AG09309 (cell line): ENCODE data around the gene DDAH1.

ENCODE experiments used
- DNase-seq: peaks from one replicate; pipeline ENCODE4 v3.0.0-alpha.2; 2010; ENCODE audit warnings: low read depth
- H3K4me3 ChIP-seq: 2 replicates; pipeline ENCODE4 v1.5.1; 2011; ENCODE audit warnings: mild to moderate bottlenecking, low read depth, low read length, moderate library complexity; ENCODE audit not compliant: control insufficient read depth
- TF ChIP-seq, protein P1 (sequence below): IDR thresholded peaks from 2 replicates; pipeline ENCODE4 v1.5.1; 2011; ENCODE audit warnings: mild to moderate bottlenecking, low read depth, low read length, inconsistent platforms; ENCODE audit not compliant: insufficient read depth, control insufficient read depth; ENCODE audit errors: missing control alignments

The DDAH1 gene

DNA sequence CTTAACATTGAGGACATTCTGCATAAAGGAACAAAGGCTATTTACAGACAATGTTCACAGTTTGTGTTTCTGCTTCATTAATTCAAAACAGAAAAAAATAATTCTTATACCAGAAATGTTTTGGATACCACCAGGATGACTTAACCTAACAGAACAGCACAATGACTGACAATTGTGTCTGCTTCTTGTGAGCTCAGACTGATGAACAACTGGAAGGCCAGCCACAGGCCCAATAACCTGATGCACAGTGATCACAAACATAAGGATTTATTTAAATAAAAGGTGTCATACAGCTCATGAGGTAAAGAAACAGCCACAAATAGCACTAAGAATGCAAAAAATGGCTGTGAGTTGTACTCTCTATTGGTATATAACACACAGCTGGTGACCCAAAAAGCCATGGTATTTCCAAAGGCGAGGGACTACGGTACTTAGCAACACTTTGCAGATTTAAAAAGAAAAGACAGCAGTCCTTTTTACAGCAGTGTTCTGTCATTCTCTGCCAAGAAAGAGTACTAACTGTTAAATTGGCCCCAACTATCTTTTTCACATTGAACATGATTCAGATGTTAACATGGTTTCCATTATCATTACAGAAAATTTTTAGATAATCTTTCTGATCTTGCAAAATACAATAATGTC lies 32.1 kb upstream of the DDAH1 start:
- no peak for DNase-seq
- TF ChIP-seq, protein P1, sequence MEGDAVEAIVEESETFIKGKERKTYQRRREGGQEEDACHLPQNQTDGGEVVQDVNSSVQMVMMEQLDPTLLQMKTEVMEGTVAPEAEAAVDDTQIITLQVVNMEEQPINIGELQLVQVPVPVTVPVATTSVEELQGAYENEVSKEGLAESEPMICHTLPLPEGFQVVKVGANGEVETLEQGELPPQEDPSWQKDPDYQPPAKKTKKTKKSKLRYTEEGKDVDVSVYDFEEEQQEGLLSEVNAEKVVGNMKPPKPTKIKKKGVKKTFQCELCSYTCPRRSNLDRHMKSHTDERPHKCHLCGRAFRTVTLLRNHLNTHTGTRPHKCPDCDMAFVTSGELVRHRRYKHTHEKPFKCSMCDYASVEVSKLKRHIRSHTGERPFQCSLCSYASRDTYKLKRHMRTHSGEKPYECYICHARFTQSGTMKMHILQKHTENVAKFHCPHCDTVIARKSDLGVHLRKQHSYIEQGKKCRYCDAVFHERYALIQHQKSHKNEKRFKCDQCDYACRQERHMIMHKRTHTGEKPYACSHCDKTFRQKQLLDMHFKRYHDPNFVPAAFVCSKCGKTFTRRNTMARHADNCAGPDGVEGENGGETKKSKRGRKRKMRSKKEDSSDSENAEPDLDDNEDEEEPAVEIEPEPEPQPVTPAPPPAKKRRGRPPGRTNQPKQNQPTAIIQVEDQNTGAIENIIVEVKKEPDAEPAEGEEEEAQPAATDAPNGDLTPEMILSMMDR, result no peak
- no peak overlapping the region for H3K4me3 ChIP-seq

- TF ChIP-seq, protein P1, result no peak
- no peak for DNase-seq
- no peak overlapping the region for H3K4me3 ChIP-seq
Observed at GRCh38 chr1:85495556-85495955, 30.6 kb upstream of the DDAH1 start.

DNA sequence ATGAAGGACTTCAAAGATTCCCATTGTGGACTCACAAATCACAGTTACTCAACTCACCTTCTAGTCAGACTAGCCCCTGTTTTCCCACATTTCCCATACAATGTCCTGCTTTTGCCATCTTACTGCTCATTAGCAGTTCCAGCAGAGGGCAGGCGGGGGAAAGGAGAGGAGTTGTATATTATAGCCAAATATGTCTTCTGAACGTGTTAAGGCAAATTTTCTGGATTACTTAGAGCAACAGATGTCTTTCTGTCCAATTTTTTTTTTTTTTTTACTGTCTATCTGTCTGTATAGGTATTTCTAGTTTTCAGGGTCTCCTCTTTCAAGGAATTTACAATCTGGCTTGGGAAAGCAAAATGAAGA lies 29.9 kb upstream of the DDAH1 start:
- no peak for DNase-seq
- H3K4me3 ChIP-seq, result no peak overlapping the region
- TF ChIP-seq, protein P1, result peak; percentile 23

GRCh38 chr1:85494074-85494903 lies 29.3 kb upstream of the DDAH1 start:
- DNase-seq, result no peak
- TF ChIP-seq, protein P1, result no peak
- no peak overlapping the region for H3K4me3 ChIP-seq

GRCh38 chr1:85490270-85490985 lies 25.5 kb upstream of the DDAH1 start:
- TF ChIP-seq, protein P1, result no peak
- no peak for DNase-seq
- H3K4me3 ChIP-seq, result no peak overlapping the region

- DNase-seq, result no peak
- TF ChIP-seq, protein P1, result no peak
- H3K4me3 ChIP-seq, result no peak overlapping the region
Observed at GRCh38 chr1:85488126-85488525, 23.2 kb upstream of the DDAH1 start.
